DMS53 (cell line): ENCODE measurements around the gene SPINT3.

Experiments used
- DNase-seq: peaks from one replicate; lab custom pipeline; 2025; lab: John Stamatoyannopoulos, UW

The SPINT3 gene

GRCh38 chr20:45515147-45515913 is at the start of gene SPINT3:
SPINT3 (minus strand) TSS chr20:45515622; CDS start chr20:45515608, 14 bp downstream.
- no peak for DNase-seq

- no peak for DNase-seq
Observed at GRCh38 chr20:45564760-45565276, 49.4 kb upstream of the SPINT3 start.

GRCh38 chr20:45555198-45555597 is 39.8 kb upstream of the SPINT3 start:
- no peak for DNase-seq

- DNase-seq: peak; percentile 39
Observed at GRCh38 chr20:45552456-45552855, 37.0 kb upstream of the SPINT3 start.

GRCh38 chr20:45550765-45551164 is 35.3 kb upstream of the SPINT3 start:
- no peak for DNase-seq

- no peak for DNase-seq
Observed at GRCh38 chr20:45548410-45548809, 33.0 kb upstream of the SPINT3 start.

GRCh38 chr20:45547206-45547770 is 31.9 kb upstream of the SPINT3 start, which contains the start of gene EPPIN:
EPPIN (minus strand) TSS chr20:45547401; CDS start chr20:45547357, 44 bp downstream.
- no peak for DNase-seq

- DNase-seq: peak; percentile 67
Observed at GRCh38 chr20:45545754-45546453, 30.5 kb upstream of the SPINT3 start.

GRCh38 chr20:45545351-45545750 is 29.9 kb upstream of the SPINT3 start:
- DNase-seq: no peak

GRCh38 chr20:45539382-45539781 is 24.0 kb upstream of the SPINT3 start, which contains the start of gene WFDC6:
WFDC6 (minus strand) TSS chr20:45539482; CDS start chr20:45539407, 75 bp downstream.
- DNase-seq: no peak

GRCh38 chr20:45538209-45538799 is 22.9 kb upstream of the SPINT3 start:
- no peak for DNase-seq

- DNase-seq: no peak
Observed at GRCh38 chr20:45527294-45527693, 11.9 kb upstream of the SPINT3 start.

- DNase-seq: no peak
Observed at GRCh38 chr20:45523821-45524220, 8.4 kb upstream of the SPINT3 start.

- DNase-seq: no peak
Observed at GRCh38 chr20:45518282-45518681, 2.9 kb upstream of the SPINT3 start.

- DNase-seq: no peak
Observed at GRCh38 chr20:45510242-45510862, 5.1 kb downstream of the SPINT3 start.

GRCh38 chr20:45509091-45509490 is 6.3 kb downstream of the SPINT3 start:
- DNase-seq: no peak

GRCh38 chr20:45508068-45508886 is 7.1 kb downstream of the SPINT3 start:
- DNase-seq: peak; percentile 44

- DNase-seq: no peak
Observed at GRCh38 chr20:45507011-45507820, 8.2 kb downstream of the SPINT3 start.

GRCh38 chr20:45506398-45506797 is 9.0 kb downstream of the SPINT3 start:
- no peak for DNase-seq

GRCh38 chr20:45503403-45503802 is 12.0 kb downstream of the SPINT3 start:
- DNase-seq: peak; percentile 38
